Karpas-422 (cell line): ENCODE results near the gene TIMM8A. TPM values are rescaled to one million over a fixed set of nuclear protein-coding genes. Genes with fewer than 3 reads are reported as not detected.
A peak's percentile ranks its signal among the peaks of the same experiment; 100 is the strongest.

Experiments used
- DNase-seq: peaks from one replicate; pipeline ENCODE4 v3.0.0-alpha.2; 2015
- H2AFZ ChIP-seq: fragments of 200-600 bp; sonication (generic); 2 replicates; pipeline ENCODE4 v1.6.1; 2014; ENCODE audit warnings: antibody characterized with exemption, low read length, mixed read lengths
- H3K27ac ChIP-seq: fragments of 200-600 bp; sonication (generic); 2 replicates; pipeline ENCODE4 v1.5.1; 2014; ENCODE audit warnings: mild to moderate bottlenecking, low read length, moderate library complexity
- H3K27me3 ChIP-seq: fragments of 200-600 bp; sonication (generic); 2 replicates; pipeline ENCODE4 v1.6.1; 2014; ENCODE audit warnings: low read length, mixed read lengths
- H3K36me3 ChIP-seq: fragments of 200-600 bp; sonication (generic); 2 replicates; pipeline ENCODE4 v1.6.1; 2014; ENCODE audit warnings: low read length, mixed read lengths; ENCODE audit not compliant: insufficient read depth
- H3K4me1 ChIP-seq: fragments of 200-600 bp; sonication (generic); 2 replicates; pipeline ENCODE4 v1.6.1; 2014; ENCODE audit warnings: mild to moderate bottlenecking, low read length, mixed read lengths
- H3K4me2 ChIP-seq: fragments of 200-600 bp; sonication (generic); 2 replicates; pipeline ENCODE4 v1.6.1; 2014; ENCODE audit warnings: low read length, low read depth, mild to moderate bottlenecking; ENCODE audit not compliant: poor library complexity, severe bottlenecking
- H3K4me3 ChIP-seq: fragments of 200-600 bp; sonication (generic); 2 replicates; pipeline ENCODE4 v1.5.1; 2014; ENCODE audit warnings: mild to moderate bottlenecking, antibody characterized with exemption, low read length, mixed read lengths
- H3K79me2 ChIP-seq: fragments of 200-600 bp; sonication (generic); 2 replicates; pipeline ENCODE4 v1.6.1; 2014; ENCODE audit warnings: mild to moderate bottlenecking, low read length, mixed read lengths
- H3K9ac ChIP-seq: fragments of 200-600 bp; sonication (generic); 2 replicates; pipeline ENCODE4 v1.6.0; 2014; ENCODE audit warnings: low read length
- H3K9me2 ChIP-seq: fragments of 200-600 bp; sonication (generic), shearing (Covaris generic); replicated peaks from 2 replicates; pipeline ENCODE4 v1.6.0; 2014; ENCODE audit warnings: mild to moderate bottlenecking, low read length, moderate library complexity; ENCODE audit not compliant: insufficient read depth
- H3K9me3 ChIP-seq: fragments of 300-700, 200-600 bp; sonication (generic); 2 replicates; pipeline ENCODE4 v1.6.1; 2014; ENCODE audit warnings: low read length, mixed read lengths
- H4K20me1 ChIP-seq: fragments of 200-600 bp; sonication (generic); 2 replicates; pipeline ENCODE4 v1.6.1; 2014; ENCODE audit warnings: mild to moderate bottlenecking, antibody characterized with exemption, low read length, low read depth; ENCODE audit not compliant: insufficient read depth
- total RNA-seq: library from RNA; depleted of rRNA; stranded (reverse); fragments of >200 nt; shearing (Covaris generic); gene quantifications from 2 replicates; pipeline ENCODE4 v1.2.3, GENCODE V29; 2014; ENCODE audit warnings: low replicate concordance; rRNA removed

The TIMM8A gene
- 3.5 and 10.3 TPM in 2 replicates for total RNA-seq

GRCh38 chrX:101348452-101349192, at the start of gene TIMM8A:
Gene TIMM8A (minus strand): TSS chrX:101348742. CDS start chrX:101348664, 78 bp downstream.
- H4K20me1 ChIP-seq: no peaks in the 10 kb centered on the region
- no peaks in the 10 kb centered on the region for H3K27me3 ChIP-seq
- peaks cover 22% of the 10 kb centered on the region for H3K79me2 ChIP-seq
- peaks cover 23% of the 10 kb centered on the region for H3K4me1 ChIP-seq
- peak within 1 kb of the TSS; percentile 76 for H3K4me2 ChIP-seq
- peak within 1 kb of the TSS; percentile 83 for H3K9ac ChIP-seq
- H3K9me2 ChIP-seq: no peaks in the 10 kb centered on the region
- no peaks in the 10 kb centered on the region for H3K9me3 ChIP-seq
- DNase-seq: peak; percentile 90
- peak within 1 kb of the TSS; percentile 37; the same call in 1 of the 2 replicates for H2AFZ ChIP-seq
- peaks cover 22% of the 10 kb centered on the region; the same call in 1 of the 2 replicates for H3K36me3 ChIP-seq
- peak within 1 kb of the TSS; percentile 71 for H3K4me3 ChIP-seq
- H3K27ac ChIP-seq: peak within 1 kb of the TSS; percentile 60

- H3K27me3 ChIP-seq: no peaks in the 10 kb centered on the region
- no peaks in the 10 kb centered on the region for H4K20me1 ChIP-seq
- H3K4me3 ChIP-seq: no peak overlapping the region
- H3K9me2 ChIP-seq: no peaks in the 10 kb centered on the region
- no peaks in the 10 kb centered on the region; the same call in 1 of the 2 replicates for H3K36me3 ChIP-seq
- peaks cover 11% of the 10 kb centered on the region; the same call in 1 of the 2 replicates for H3K4me1 ChIP-seq
- DNase-seq: no peak
- H3K4me2 ChIP-seq: no peak overlapping the region
- H2AFZ ChIP-seq: no peak overlapping the region
- H3K79me2 ChIP-seq: no peaks in the 10 kb centered on the region
- H3K9ac ChIP-seq: no peak overlapping the region
- H3K27ac ChIP-seq: no peak overlapping the region
- H3K9me3 ChIP-seq: no peaks in the 10 kb centered on the region
Observed at GRCh38 chrX:101397779-101398178, 49.2 kb upstream of the TIMM8A start.

GRCh38 chrX:101395789-101396188, 47.2 kb upstream of the TIMM8A start:
- no peaks in the 10 kb centered on the region for H4K20me1 ChIP-seq
- H3K27ac ChIP-seq: peak overlapping the region; percentile 24; the same call in 1 of the 2 replicates
- no peak overlapping the region for H3K9ac ChIP-seq
- H2AFZ ChIP-seq: no peak overlapping the region
- peaks cover 21% of the 10 kb centered on the region for H3K4me1 ChIP-seq
- no peak overlapping the region for H3K4me3 ChIP-seq
- H3K36me3 ChIP-seq: peaks cover 13% of the 10 kb centered on the region
- DNase-seq: peak; percentile 62
- peaks cover 10% of the 10 kb centered on the region for H3K79me2 ChIP-seq
- H3K27me3 ChIP-seq: no peaks in the 10 kb centered on the region
- H3K4me2 ChIP-seq: no peak overlapping the region
- no peaks in the 10 kb centered on the region for H3K9me3 ChIP-seq
- H3K9me2 ChIP-seq: no peaks in the 10 kb centered on the region

GRCh38 chrX:101394372-101394771, 45.8 kb upstream of the TIMM8A start:
- Histone ChIP-seq H3K27me3 (no peaks in the 10 kb centered on the region), H3K27ac (no peak overlapping the region; the same call in 1 of the 2 replicates), H4K20me1 (no peaks in the 10 kb centered on the region), H3K4me2 (no peak overlapping the region), H2AFZ (no peak overlapping the region), H3K9me3 (no peaks in the 10 kb centered on the region), H3K9me2 (no peaks in the 10 kb centered on the region), H3K4me3 (no peak overlapping the region), H3K79me2 (peaks cover 20% of the 10 kb centered on the region), H3K9ac (no peak overlapping the region), H3K36me3 (peaks cover 13% of the 10 kb centered on the region), H3K4me1 (peaks cover 25% of the 10 kb centered on the region)
- peak; percentile 47 for DNase-seq

GRCh38 chrX:101393530-101394305, 45.2 kb upstream of the TIMM8A start:
- DNase-seq: peak; percentile 45
- Histone ChIP-seq H3K4me2 (no peak overlapping the region), H3K27me3 (no peaks in the 10 kb centered on the region), H3K4me1 (peaks cover 29% of the 10 kb centered on the region), H3K79me2 (peaks cover 21% of the 10 kb centered on the region), H2AFZ (no peak overlapping the region), H3K9me2 (no peaks in the 10 kb centered on the region), H3K9ac (no peak overlapping the region), H3K9me3 (no peaks in the 10 kb centered on the region), H4K20me1 (no peaks in the 10 kb centered on the region), H3K36me3 (peaks cover 13% of the 10 kb centered on the region), H3K27ac (peak overlapping the region; percentile 36; the same call in 1 of the 2 replicates), H3K4me3 (no peak overlapping the region)

- H2AFZ ChIP-seq: no peak overlapping the region
- peak overlapping the region; percentile 80 for H3K4me3 ChIP-seq
- no peaks in the 10 kb centered on the region for H3K9me3 ChIP-seq
- H3K79me2 ChIP-seq: peaks cover 21% of the 10 kb centered on the region
- no peaks in the 10 kb centered on the region for H3K27me3 ChIP-seq
- peak overlapping the region; percentile 65 for H3K4me2 ChIP-seq
- peak overlapping the region; percentile 87 for H3K9ac ChIP-seq
- H3K4me1 ChIP-seq: peaks cover 32% of the 10 kb centered on the region
- no peaks in the 10 kb centered on the region for H3K9me2 ChIP-seq
- peaks cover 13% of the 10 kb centered on the region for H3K36me3 ChIP-seq
- DNase-seq: no peak
- peak overlapping the region; percentile 86 for H3K27ac ChIP-seq
- H4K20me1 ChIP-seq: no peaks in the 10 kb centered on the region
Observed at GRCh38 chrX:101391831-101392230, 43.3 kb upstream of the TIMM8A start.

- Histone ChIP-seq H3K27ac (peak within 1 kb of the TSS; percentile 86), H3K9me3 (no peaks in the 10 kb centered on the region), H3K4me1 (peaks cover 39% of the 10 kb centered on the region), H2AFZ (no peak within 1 kb of the TSS), H4K20me1 (no peaks in the 10 kb centered on the region), H3K36me3 (peaks cover 13% of the 10 kb centered on the region), H3K9ac (peak within 1 kb of the TSS; percentile 87), H3K4me2 (peak within 1 kb of the TSS; percentile 69), H3K79me2 (peaks cover 21% of the 10 kb centered on the region), H3K4me3 (peak within 1 kb of the TSS; percentile 80), H3K27me3 (no peaks in the 10 kb centered on the region), H3K9me2 (no peaks in the 10 kb centered on the region)
- peak; percentile 96 for DNase-seq
Observed at GRCh38 chrX:101390664-101391525, 42.4 kb upstream of the TIMM8A start, which contains the start of gene RPL36A. Gene RPL36A (plus strand): TSS chrX:101391011. CDS start chrX:101391044, 33 bp downstream.
